ENCODE measurements around the gene MBOAT1.

MBOAT1 gene

GRCh38 chr6:20095436-20095835 is 116.8 kb downstream of the MBOAT1 start:
- no peak for DNase-seq

GRCh38 chr6:20092071-20092566 is 120.2 kb downstream of the MBOAT1 start:
- peak in 1 of 2 donors; percentile 60 for DNase-seq

- no peak for DNase-seq
These were observed 125.3 kb downstream of the MBOAT1 start for GRCh38 chr6:20086992-20087391.

GRCh38 chr6:20085817-20086216 is 126.5 kb downstream of the MBOAT1 start:
- DNase-seq = no peak

- no peak for DNase-seq
These were observed 127.9 kb downstream of the MBOAT1 start for GRCh38 chr6:20084411-20084810.

- no peak for DNase-seq
These were observed 140.3 kb downstream of the MBOAT1 start for GRCh38 chr6:20071998-20072397.

- no peak for DNase-seq
These were observed 142.2 kb downstream of the MBOAT1 start for GRCh38 chr6:20070047-20070446.

- DNase-seq = no peak
These were observed 143.2 kb downstream of the MBOAT1 start for GRCh38 chr6:20069021-20069522.

GRCh38 chr6:20068421-20068988 is 143.8 kb downstream of the MBOAT1 start:
- DNase-seq = no peak

GRCh38 chr6:20061952-20062351 is 150.3 kb downstream of the MBOAT1 start:
- no peak for DNase-seq

GRCh38 chr6:20060252-20060651 is 152.0 kb downstream of the MBOAT1 start:
- DNase-seq = no peak

- DNase-seq = no peak
These were observed 153.4 kb downstream of the MBOAT1 start for GRCh38 chr6:20058912-20059311.

GRCh38 chr6:20058121-20058905 is 154.0 kb downstream of the MBOAT1 start:
- DNase-seq = no peak

GRCh38 chr6:20056350-20056992 is 155.8 kb downstream of the MBOAT1 start:
- DNase-seq = peak; percentile 1 to 71

- DNase-seq = no peak
These were observed 156.4 kb downstream of the MBOAT1 start for GRCh38 chr6:20055916-20056315.
